GM18511 (cell line): ENCODE measurements around the gene LRRC3.
"Not testable (repeated sequence)": the region's sequence is repeated elsewhere in the genome, so short reads cannot be mapped to it uniquely, and the experiment has no call there.

Source experiments
- ATAC-seq: cut with Tn5 transposase; IDR thresholded peaks from one replicate; pipeline ENCODE4 v1.9.1; 2021; ENCODE audit warnings: mild to moderate bottlenecking, moderate library complexity; ENCODE audit not compliant: unreplicated experiment

The LRRC3 gene

GRCh38 chr21:44454747-44455523 lies at the start of gene LRRC3:
Gene LRRC3 (plus strand): TSS chr21:44455510. CDS start chr21:44456645, 1,135 bp downstream.
- ATAC-seq, result peak; percentile 63

- no peak for ATAC-seq
These were observed 49.1 kb upstream of the LRRC3 start for GRCh38 chr21:44405948-44406872.

- no peak for ATAC-seq
These were observed 48.4 kb upstream of the LRRC3 start for GRCh38 chr21:44406953-44407352.

- no peak for ATAC-seq
These were observed 47.8 kb upstream of the LRRC3 start for GRCh38 chr21:44407493-44407892.

- ATAC-seq, result no peak
These were observed 47.1 kb upstream of the LRRC3 start for GRCh38 chr21:44408226-44408625.

GRCh38 chr21:44413566-44414290 lies 41.6 kb upstream of the LRRC3 start:
- ATAC-seq, result no peak

GRCh38 chr21:44414291-44415072 lies 40.8 kb upstream of the LRRC3 start:
- no peak for ATAC-seq

GRCh38 chr21:44415073-44416025 lies 40.0 kb upstream of the LRRC3 start:
- no peak for ATAC-seq

GRCh38 chr21:44416193-44416592 lies 39.1 kb upstream of the LRRC3 start:
- no peak for ATAC-seq

- not testable (repeated sequence) for ATAC-seq
These were observed 37.6 kb upstream of the LRRC3 start for GRCh38 chr21:44417621-44418107.

- no peak for ATAC-seq
These were observed 37.0 kb upstream of the LRRC3 start for GRCh38 chr21:44418108-44418875.

- no peak for ATAC-seq
These were observed 36.5 kb upstream of the LRRC3 start for GRCh38 chr21:44418876-44419230.

GRCh38 chr21:44419679-44420078 lies 35.6 kb upstream of the LRRC3 start:
- ATAC-seq, result no peak

- ATAC-seq, result no peak
These were observed 34.7 kb upstream of the LRRC3 start for GRCh38 chr21:44420416-44421205.

- ATAC-seq, result no peak
These were observed 33.1 kb upstream of the LRRC3 start for GRCh38 chr21:44421901-44422840.

GRCh38 chr21:44423312-44423821 lies 31.9 kb upstream of the LRRC3 start:
- ATAC-seq, result no peak
